Prostate gland (tissue), 2 donors: ENCODE results near the gene TP53BP1. TPM values are rescaled to one million over a fixed set of nuclear protein-coding genes. Genes with fewer than 3 reads are reported as not detected.
A peak's percentile ranks its signal among the peaks of the same experiment; 100 is the strongest.
"Not testable (repeated sequence)": the region's sequence is repeated elsewhere in the genome, so short reads cannot be mapped to it uniquely, and the experiment has no call there.

Source experiments
- DNase-seq: peaks from one replicate; pipeline ENCODE4 v3.0.0-alpha.2; 2019; ENCODE audit warnings: low spot score
- H3K27ac ChIP-seq, 2 donors: fragments of 200-600 bp; sonication (generic); 2 replicates each; pipeline ENCODE4 v1.5.1; 2017 to 2019
- H3K27me3 ChIP-seq: fragments of 200-600 bp; sonication (generic); replicated peaks from 2 replicates; pipeline ENCODE4 v1.5.1; 2019; ENCODE audit not compliant: insufficient read depth
- H3K36me3 ChIP-seq, 2 donors: fragments of 200-600 bp; sonication (generic); 1 replicate in 1 of 2; 2 replicates in 1 of 2; pipeline versions ENCODE4 v1.5.1 to v1.8.1; 2017 to 2019
- H3K4me1 ChIP-seq: fragments of 200-600 bp; sonication (generic); replicated peaks from 2 replicates; pipeline ENCODE4 v1.5.1; 2019
- H3K4me3 ChIP-seq, 2 donors: fragments of 200-600 bp; sonication (generic); 2 replicates each; pipeline ENCODE4 v1.5.1; 2017 to 2019
- H3K9me3 ChIP-seq: fragments of 200-600 bp; sonication (generic); 2 replicates; pipeline ENCODE4 v1.5.1; 2017
- CTCF ChIP-seq, 4 experiments: fragments of 200-600 bp in 2 of 4; fragments of 450-650 bp in 2 of 4; sonication (generic) in 2 of 4; IDR thresholded peaks; 1 replicate in 3 of 4; 2 replicates in 1 of 4; pipeline ENCODE4 v1.5.1; 2016 to 2019; ENCODE audit warnings: antibody characterized with exemption in 4 of 4, mild to moderate bottlenecking in 2 of 4, moderate library complexity in 2 of 4
- POLR2A ChIP-seq: fragments of 450-650 bp; IDR thresholded peaks from one replicate; pipeline ENCODE4 v1.6.1; 2016; ENCODE audit warnings: antibody characterized with exemption, mild to moderate bottlenecking
- POLR2AphosphoS5 ChIP-seq: sonication (generic); formaldehyde crosslinking; IDR thresholded peaks from one replicate; pipeline ENCODE4 v1.6.1; 2017; ENCODE audit warnings: antibody characterized with exemption
- WGBS: methylation state at CpG from one replicate; pipeline ENCODE4 v1.1.5; 2018; 5-methylcytosine and 5-hydroxymethylcytosine counted together
- intact Hi-C: fragments of 100-400 bp; cut with DNase I; formaldehyde crosslinking; loops from one replicate; pipeline ENCODE4 v1.14.2; 2022
- total RNA-seq, 2 donors: library from RNA; depleted of rRNA; stranded (reverse); fragments of >200 nt; gene quantifications; one replicate each; pipeline ENCODE4 v1.1.0, GENCODE V29; 2016

Gene TP53BP1
- 10 to 100 TPM; 36.3 to 73.6 TPM for total RNA-seq

- Histone ChIP-seq H3K27me3 (no peaks in the 10 kb centered on the region), H3K36me3 (no peaks in the 10 kb centered on the region), H3K27ac (peak within 1 kb of the TSS; percentile 87), H3K4me1 (no peaks in the 10 kb centered on the region), H3K9me3 (no peaks in the 10 kb centered on the region), H3K4me3 (peak within 1 kb of the TSS; percentile 62 to 84)
- DNase-seq: peak; percentile 96
- WGBS: under 1% methylated on average over 54 of the region's 54 CpGs
- TF ChIP-seq POLR2AphosphoS5 (peak; percentile 92), CTCF (IDR thresholded peaks at IDR 0.05) (no peak), POLR2A (peak; percentile 48)
- intact Hi-C loops: loop anchor here (1.0 kb wide), 1 partner anchor 17 kb away; no protein-coding TSS in a partner anchor
Measured at GRCh38 chr15:43492673-43493601, at the start of gene TP53BP1. Gene TP53BP1 (minus strand): TSS chr15:43493156. CDS start chr15:43493043, 113 bp downstream.

- no peaks in the 10 kb centered on the region for H3K9me3 ChIP-seq
- no peak overlapping the region for H3K27ac ChIP-seq
- intact Hi-C loops: no loop called here
- H3K4me3 ChIP-seq: no peak overlapping the region
- no peak for DNase-seq
- no peaks in the 10 kb centered on the region for H3K36me3 ChIP-seq
- no peak for TF ChIP-seq POLR2AphosphoS5
- no peak for TF ChIP-seq POLR2A
- TF ChIP-seq CTCF (IDR thresholded peaks at IDR 0.05): no peak
- H3K4me1 ChIP-seq: no peaks in the 10 kb centered on the region
- no peaks in the 10 kb centered on the region for H3K27me3 ChIP-seq
Measured at GRCh38 chr15:43541785-43542184, 48.8 kb upstream of the TP53BP1 start.

- Histone ChIP-seq H3K4me3 (no peak overlapping the region), H3K36me3 (no peaks in the 10 kb centered on the region), H3K9me3 (no peaks in the 10 kb centered on the region), H3K27ac (no peak overlapping the region), H3K4me1 (no peaks in the 10 kb centered on the region), H3K27me3 (no peaks in the 10 kb centered on the region)
- intact Hi-C loops: no loop called here
- 65% methylated on average over 2 of the region's 2 CpGs for WGBS
- DNase-seq: no peak
- TF ChIP-seq CTCF (IDR thresholded peaks at IDR 0.05) (no peak), POLR2A (no peak), POLR2AphosphoS5 (no peak)
Measured at GRCh38 chr15:43538091-43538490, 45.1 kb upstream of the TP53BP1 start.

GRCh38 chr15:43534897-43535296, 41.9 kb upstream of the TP53BP1 start:
- no peak for TF ChIP-seq POLR2AphosphoS5
- no peak for TF ChIP-seq POLR2A
- Histone ChIP-seq H3K9me3 (no peaks in the 10 kb centered on the region), H3K36me3 (no peaks in the 10 kb centered on the region), H3K4me3 (no peak overlapping the region), H3K27ac (no peak overlapping the region), H3K4me1 (no peaks in the 10 kb centered on the region), H3K27me3 (no peaks in the 10 kb centered on the region)
- no peak for DNase-seq
- 88% methylated on average over 3 of the region's 3 CpGs for WGBS
- intact Hi-C loops: no loop called here

GRCh38 chr15:43532826-43533225, 39.9 kb upstream of the TP53BP1 start:
- intact Hi-C loops, H3K4me1 ChIP-seq, H3K27me3 ChIP-seq, DNase-seq, H3K36me3 ChIP-seq, H3K27ac ChIP-seq, H3K4me3 ChIP-seq, H3K9me3 ChIP-seq: not testable (repeated sequence)
- WGBS: 89% methylated on average over 5 of the region's 5 CpGs
